HG03442 (cell line): ENCODE results near the gene QKI.
"Not testable (repeated sequence)": the region's sequence is repeated elsewhere in the genome, so short reads cannot be mapped to it uniquely, and the experiment has no call there.

Source experiments
- ATAC-seq: cut with Tn5 transposase; IDR thresholded peaks from one replicate; pipeline ENCODE4 v1.9.1; 2021; ENCODE audit warnings: mild to moderate bottlenecking, moderate library complexity; ENCODE audit not compliant: unreplicated experiment

QKI gene

GRCh38 chr6:163572612-163573011 is 158.1 kb downstream of the QKI start:
- ATAC-seq: no peak

GRCh38 chr6:163573503-163574179 is 159.1 kb downstream of the QKI start:
- no peak for ATAC-seq

DNA sequence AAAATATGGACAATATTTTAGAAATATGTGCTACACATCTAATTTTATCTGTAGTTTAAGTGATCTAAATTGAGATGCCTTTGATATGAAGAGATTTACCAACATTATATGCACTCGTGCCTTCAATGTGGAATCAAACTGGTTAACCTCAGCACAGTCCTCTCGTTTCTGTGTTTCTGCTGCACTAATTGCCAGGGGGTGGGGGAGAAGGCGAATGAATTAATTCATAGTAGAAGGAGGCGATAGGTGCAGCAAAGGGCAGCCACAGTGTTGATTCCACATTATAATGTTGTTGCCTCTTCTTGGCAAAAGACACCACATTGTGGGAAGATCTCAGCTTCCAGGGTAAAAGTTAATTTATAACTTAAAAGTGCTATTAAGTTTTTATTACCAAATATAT is 161.6 kb downstream of the QKI start:
- no peak for ATAC-seq

- ATAC-seq: no peak
Measured at GRCh38 chr6:163577404-163577803, 162.9 kb downstream of the QKI start.

DNA sequence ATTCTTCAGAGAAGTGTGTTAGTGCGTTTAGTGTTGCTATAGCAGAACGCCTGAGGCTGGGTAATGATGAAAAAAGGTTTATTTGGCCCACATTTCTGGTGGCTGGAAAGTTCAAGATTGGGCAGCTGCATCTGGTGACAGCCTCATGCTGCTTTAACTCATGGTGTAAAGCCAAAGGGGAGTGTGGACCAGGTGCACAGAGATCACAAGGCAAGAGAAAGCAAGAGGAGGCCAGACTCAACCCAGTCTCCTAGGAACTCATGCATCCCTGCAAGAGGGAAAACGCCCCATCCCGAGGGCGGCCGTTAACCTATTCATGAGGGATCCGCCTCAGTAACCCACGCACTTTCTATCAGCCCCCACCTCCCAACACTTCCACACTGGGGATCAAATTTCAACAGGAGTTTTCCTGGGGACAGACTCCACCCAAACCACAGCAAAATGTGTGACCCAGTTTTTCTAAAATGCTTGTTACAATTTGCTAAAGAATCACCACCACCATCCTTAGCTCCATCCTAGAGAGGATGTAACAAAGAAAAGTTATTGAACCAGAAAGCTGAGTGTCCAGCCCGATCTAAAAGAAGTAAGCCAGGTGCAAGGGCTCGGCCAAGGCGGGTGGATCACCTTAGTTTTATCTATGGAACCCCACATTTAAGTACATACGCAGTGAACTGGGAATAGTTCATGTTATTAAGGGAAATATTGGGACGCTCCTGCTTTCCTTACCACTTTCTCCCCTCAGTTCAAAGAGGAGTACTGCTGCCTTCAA is 164.8 kb downstream of the QKI start:
- no peak for ATAC-seq

DNA sequence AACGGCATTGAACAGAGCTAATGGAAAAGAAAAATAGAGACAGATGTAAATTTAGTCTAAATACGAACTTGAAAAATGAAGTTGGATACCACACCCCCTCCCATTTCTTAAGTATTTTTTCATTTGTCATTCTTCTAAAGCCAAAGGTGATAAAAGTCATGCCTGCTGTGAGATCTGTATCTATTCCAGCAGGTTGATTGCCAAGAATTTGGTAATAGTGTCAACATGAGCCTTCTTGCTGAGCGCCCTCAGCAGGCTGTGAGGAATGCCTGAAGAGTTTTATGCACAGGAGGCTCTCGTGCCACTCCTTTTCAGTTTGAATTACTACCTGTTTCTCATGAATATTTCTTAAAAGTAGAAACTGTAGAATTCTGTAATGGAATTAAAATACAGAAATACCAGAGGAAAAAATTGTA is 165.4 kb downstream of the QKI start:
- ATAC-seq: no peak

GRCh38 chr6:163580311-163581030 is 166.0 kb downstream of the QKI start:
- ATAC-seq: no peak

GRCh38 chr6:163583558-163583957 is 169.0 kb downstream of the QKI start:
- ATAC-seq: no peak

DNA sequence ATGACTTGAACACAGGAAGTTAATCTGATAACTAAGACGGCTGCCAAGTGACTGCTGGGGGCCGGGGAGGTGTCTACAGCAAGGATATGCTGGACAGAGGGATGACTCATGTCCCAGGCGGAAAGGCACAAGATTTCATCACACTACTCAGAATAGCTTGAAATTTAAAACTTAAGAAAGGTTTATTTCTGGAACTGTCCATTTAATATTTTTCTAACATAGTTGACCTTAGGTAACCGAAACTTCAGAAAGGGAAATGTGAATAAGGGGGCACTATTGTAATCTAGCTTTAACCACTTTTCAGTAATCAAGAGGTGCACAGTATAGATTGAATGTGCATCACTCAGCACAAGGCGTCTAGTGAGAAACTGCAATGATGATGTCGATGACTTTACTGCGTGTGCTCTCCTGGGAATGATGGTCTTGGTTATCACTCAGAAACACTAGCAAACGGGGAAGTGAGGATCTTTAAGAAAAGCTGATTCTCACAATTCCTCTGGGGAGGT is 171.5 kb downstream of the QKI start:
- ATAC-seq: no peak

GRCh38 chr6:163586888-163587287 is 172.4 kb downstream of the QKI start:
- ATAC-seq: no peak

DNA sequence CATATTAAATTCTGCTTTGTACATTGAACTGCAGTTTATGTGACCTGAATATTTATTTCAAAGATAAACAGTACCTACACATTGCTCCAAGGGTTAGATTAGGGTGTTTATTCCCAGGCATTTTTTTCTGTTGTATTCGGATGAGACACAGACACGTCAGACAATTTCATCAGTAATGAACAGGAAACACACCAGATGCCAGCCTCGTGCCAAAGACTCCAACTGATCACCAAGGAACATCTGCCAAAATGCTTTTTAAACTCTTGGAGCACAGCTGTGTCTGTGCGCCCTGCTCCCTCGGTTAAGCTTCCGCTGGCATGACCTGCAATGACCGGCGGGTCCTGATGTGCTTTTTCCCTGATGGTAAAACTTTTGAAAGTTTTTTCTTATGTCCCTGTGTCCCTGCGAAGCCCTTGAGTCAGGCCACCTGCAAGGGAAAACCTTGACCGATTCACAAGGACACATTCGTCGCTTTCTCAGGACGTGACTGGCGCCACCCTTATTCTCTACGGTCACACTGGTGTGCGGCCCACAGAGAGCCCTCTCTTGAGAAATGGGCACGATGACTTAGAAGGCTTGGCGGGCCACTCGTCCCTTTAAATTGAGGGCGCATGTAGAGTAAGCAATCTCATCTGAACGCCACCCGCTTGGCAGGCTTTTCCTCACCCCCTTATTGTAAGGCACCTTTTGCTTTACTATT is 173.9 kb downstream of the QKI start:
- no peak for ATAC-seq

- no peak for ATAC-seq
Measured at GRCh38 chr6:163589387-163589786, 174.9 kb downstream of the QKI start.

DNA sequence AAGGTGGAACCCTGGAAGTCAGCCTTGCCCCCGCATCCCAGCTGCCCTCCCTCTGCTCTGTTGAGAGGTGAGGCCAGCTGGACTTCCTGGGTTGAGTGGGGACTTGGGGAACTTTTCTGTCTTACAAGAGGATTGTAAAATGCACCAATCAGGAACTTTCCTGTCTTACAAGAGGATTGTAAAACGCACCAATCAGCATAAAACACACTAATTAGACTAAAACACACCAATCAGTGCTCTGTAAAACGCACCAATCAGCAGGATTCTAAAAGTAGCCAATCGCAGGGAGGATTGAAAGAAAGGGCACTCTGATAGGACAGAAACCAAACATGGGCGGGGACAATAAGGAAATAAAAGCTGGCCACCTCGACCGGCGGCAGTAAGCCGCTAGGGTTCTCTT is 175.6 kb downstream of the QKI start:
- not testable (repeated sequence) for ATAC-seq

- ATAC-seq: no peak
Measured at GRCh38 chr6:163592872-163593271, 178.4 kb downstream of the QKI start.

GRCh38 chr6:163596174-163596573 is 181.7 kb downstream of the QKI start:
- ATAC-seq: no peak

DNA sequence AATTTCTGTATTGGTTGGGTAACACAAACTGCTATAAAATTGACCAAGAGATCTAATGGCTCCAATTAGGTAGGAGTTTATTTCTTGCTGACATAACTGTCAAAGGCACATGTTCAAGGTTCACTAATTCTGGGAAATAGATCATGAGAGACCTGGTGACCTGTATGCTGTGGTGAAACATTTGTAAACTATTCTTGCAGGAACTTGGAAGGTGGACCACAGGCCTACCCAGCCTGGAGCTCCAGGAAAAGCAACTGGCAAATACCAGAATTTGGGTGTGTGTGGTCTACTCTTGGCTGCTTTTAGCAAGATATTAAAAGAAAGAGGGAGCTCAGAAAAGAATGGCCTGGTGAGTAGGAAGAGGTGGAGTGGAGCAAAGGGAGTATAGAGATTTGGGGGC is 184.6 kb downstream of the QKI start:
- ATAC-seq: no peak

DNA sequence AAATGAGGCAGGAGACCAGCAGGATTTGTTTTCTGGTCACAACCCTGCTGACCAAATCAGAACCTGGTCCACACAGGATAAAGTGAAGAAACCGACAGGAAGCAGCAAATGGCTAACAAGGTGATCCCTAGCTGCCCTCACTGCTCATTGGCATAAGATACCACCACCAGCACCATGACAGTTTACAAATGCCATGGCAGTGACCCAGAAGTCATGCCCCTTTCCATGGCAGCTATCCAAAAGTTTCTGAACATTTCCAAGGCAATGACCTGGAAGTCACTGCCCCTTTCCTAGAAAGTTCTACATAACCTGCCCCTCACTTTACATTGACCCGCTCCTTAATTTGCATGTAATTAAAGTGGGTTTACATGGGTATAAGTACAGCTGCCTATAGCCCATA is 185.2 kb downstream of the QKI start:
- ATAC-seq: no peak

- no peak for ATAC-seq
Measured at GRCh38 chr6:163600331-163600730, 185.8 kb downstream of the QKI start.

DNA sequence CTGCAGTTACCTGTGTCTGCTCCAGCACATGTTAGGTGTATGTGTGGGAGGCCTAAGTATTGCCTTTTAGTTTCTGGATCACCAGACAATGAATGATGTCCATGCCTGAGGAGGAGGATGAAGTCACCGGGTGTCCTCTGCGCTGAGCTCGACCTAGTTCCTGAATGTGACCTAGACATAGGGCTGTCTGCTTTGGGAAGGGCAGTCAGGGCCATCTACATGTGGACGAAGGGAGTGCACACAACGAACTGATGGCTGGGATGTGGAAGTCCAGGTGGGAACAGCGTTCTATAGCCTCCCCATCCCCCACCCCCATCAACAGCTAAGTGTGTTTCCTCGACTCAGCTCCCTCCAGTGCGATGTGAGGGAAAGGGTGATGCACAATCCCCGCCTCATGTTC is 186.3 kb downstream of the QKI start:
- no peak for ATAC-seq

- no peak for ATAC-seq
Measured at GRCh38 chr6:163602851-163603250, 188.3 kb downstream of the QKI start.

GRCh38 chr6:163603395-163603794 is 188.9 kb downstream of the QKI start:
- ATAC-seq: no peak
